PC-9 (cell line): ENCODE results near the gene C5orf52. TPM values are rescaled to one million over a fixed set of nuclear protein-coding genes. Genes with fewer than 3 reads are reported as not detected.
"Not testable (repeated sequence)": the region's sequence is repeated elsewhere in the genome, so short reads cannot be mapped to it uniquely, and the experiment has no call there.

Experiments
- BruUV-seq: library from RNA; stranded (reverse); fragments of 400-500 nt; replicated peaks from 2 replicates; lab custom pipeline; 2021; lab: Mats Ljungman, UMichigan
- CTCF ChIA-PET: fragments of 300-600 bp; sonication (Branson Sonifier 250); formaldehyde crosslinking; loops from one replicate; lab custom pipeline; 2022; ENCODE audit warnings: antibody characterized with exemption; lab: Charles Lee
- POLR2A ChIA-PET: fragments of 300-600 bp; sonication (Branson Sonifier 250); formaldehyde crosslinking; loops from one replicate; lab custom pipeline; 2022; ENCODE audit warnings: antibody characterized with exemption; ENCODE audit not compliant: unreplicated experiment; lab: Charles Lee
- DNase-seq, 2 experiments: peaks; one replicate each; pipeline versions ENCODE4 v3.0.0 to v3.0.0-alpha.2; 2015 to 2022; ENCODE audit warnings: mixed read lengths in 1 of 2
- H2AFZ ChIP-seq: fragments of 200-600 bp; sonication (generic); 2 replicates; pipeline ENCODE4 v1.8.1; 2017; ENCODE audit warnings: antibody characterized with exemption
- H3F3A ChIP-seq: fragments of 200-600 bp; sonication (generic); 2 replicates; pipeline ENCODE4 v1.8.1; 2017; ENCODE audit warnings: antibody characterized with exemption, mild to moderate bottlenecking, low read depth; ENCODE audit not compliant: insufficient read depth
- H3K27ac ChIP-seq: fragments of 200-600 bp; sonication (generic); 2 replicates; pipeline ENCODE4 v1.6.1; 2016; ENCODE audit warnings: mixed run types
- H3K27me3 ChIP-seq: fragments of 200-600 bp; sonication (generic); 2 replicates; pipeline ENCODE4 v1.6.1; 2016; ENCODE audit warnings: low read depth, mixed run types; ENCODE audit not compliant: insufficient read depth
- H3K36me3 ChIP-seq: fragments of 200-600 bp; sonication (generic); 2 replicates; pipeline ENCODE4 v1.6.1; 2016; ENCODE audit warnings: low read depth, mixed run types
- H3K4me1 ChIP-seq: fragments of 200-600 bp; sonication (generic); replicated peaks from 2 replicates; pipeline ENCODE4 v1.6.1; 2016; ENCODE audit warnings: mixed run types; ENCODE audit not compliant: insufficient read depth
- H3K4me2 ChIP-seq: fragments of 200-600 bp; sonication (generic); 2 replicates; pipeline ENCODE4 v1.6.1; 2017; ENCODE audit warnings: mixed run types
- H3K4me3 ChIP-seq: fragments of 200-600 bp; sonication (generic); 2 replicates; pipeline ENCODE4 v1.6.1; 2016; ENCODE audit warnings: mixed run types
- H3K79me2 ChIP-seq: fragments of 200-600 bp; sonication (generic); 2 replicates; pipeline ENCODE4 v1.6.1; 2017; ENCODE audit warnings: low read depth, mixed run types
- H3K9me2 ChIP-seq: fragments of 200-600 bp; sonication (generic); 2 replicates; pipeline ENCODE4 v1.8.1; 2017; ENCODE audit warnings: mild to moderate bottlenecking; ENCODE audit not compliant: insufficient read depth
- H3K9me3 ChIP-seq: fragments of 200-600 bp; sonication (generic); 2 replicates; pipeline ENCODE4 v1.8.1; 2016; ENCODE audit warnings: low read depth; ENCODE audit not compliant: insufficient read depth
- H4K20me1 ChIP-seq: fragments of 200-600 bp; sonication (generic); 2 replicates; pipeline ENCODE4 v1.8.1; 2017; ENCODE audit not compliant: insufficient read depth
- EZH2 ChIP-seq: fragments of 200-600 bp; sonication (generic); IDR thresholded peaks from 2 replicates; pipeline ENCODE4 v1.8.0; 2017; ENCODE audit warnings: antibody characterized with exemption, low read depth
- intact Hi-C: fragments of 100-400 bp; cut with micrococcal nuclease; formaldehyde crosslinking; loops from one replicate; pipeline ENCODE4 v1.10.0; 2022; ENCODE audit not compliant: unreplicated experiment
- total RNA-seq: library from RNA; stranded (reverse); gene quantifications from 2 replicates; pipeline ENCODE4 v1.2.3, GENCODE V29; 2021
- TF ChIP-seq, protein P1 (sequence below): fragments of 200-600 bp; sonication (generic); conservative IDR thresholded peaks from 2 replicates; pipeline ENCODE4 v1.6.1; 2017; ENCODE audit warnings: mixed run types, antibody characterized with exemption, mild to moderate bottlenecking, moderate library complexity

Gene C5orf52
- total RNA-seq, 1 experiment from 2014 or later, result not detected

DNA sequence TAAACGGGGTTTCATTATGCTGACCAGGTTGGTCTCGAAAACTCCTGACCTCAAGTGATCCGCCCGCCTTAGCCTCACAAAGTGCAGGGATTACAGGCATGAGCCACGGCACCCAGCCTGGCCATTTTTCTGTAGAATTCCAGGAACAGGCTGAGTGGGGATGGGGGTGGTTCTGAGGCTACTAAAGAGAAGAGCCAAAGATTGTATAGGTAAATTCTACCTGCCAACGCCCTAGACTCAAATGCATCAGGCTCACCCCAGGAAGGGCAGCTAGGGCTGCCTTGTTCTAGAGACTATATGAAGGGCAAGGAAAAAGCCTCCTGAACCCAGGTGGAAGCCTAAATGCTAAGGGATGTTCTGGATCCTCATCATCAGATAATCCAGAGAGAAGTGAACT lies 1.6 kb upstream of the C5orf52 start:
- no peak overlapping the region for H3K27ac ChIP-seq
- ChIA-PET POLR2A (no interaction called here), CTCF (no interaction called here)
- BruUV-seq, result no TSS peak
- intact Hi-C loops, result loop anchor here (1.0 to 10.0 kb wide), 4 partner anchors 49 to 155 kb away; partner anchors contain the start of gene LSM11
- DNase-seq, result no peak
- peaks cover 5% of the 10 kb centered on the region; the same call in 1 of the 2 replicates for H3F3A ChIP-seq
- no peaks in the 10 kb centered on the region for H3K27me3 ChIP-seq
- H3K9me3 ChIP-seq, result no peaks in the 10 kb centered on the region
- H3K4me1 ChIP-seq, result peaks cover 5% of the 10 kb centered on the region
- TF ChIP-seq, protein P1, sequence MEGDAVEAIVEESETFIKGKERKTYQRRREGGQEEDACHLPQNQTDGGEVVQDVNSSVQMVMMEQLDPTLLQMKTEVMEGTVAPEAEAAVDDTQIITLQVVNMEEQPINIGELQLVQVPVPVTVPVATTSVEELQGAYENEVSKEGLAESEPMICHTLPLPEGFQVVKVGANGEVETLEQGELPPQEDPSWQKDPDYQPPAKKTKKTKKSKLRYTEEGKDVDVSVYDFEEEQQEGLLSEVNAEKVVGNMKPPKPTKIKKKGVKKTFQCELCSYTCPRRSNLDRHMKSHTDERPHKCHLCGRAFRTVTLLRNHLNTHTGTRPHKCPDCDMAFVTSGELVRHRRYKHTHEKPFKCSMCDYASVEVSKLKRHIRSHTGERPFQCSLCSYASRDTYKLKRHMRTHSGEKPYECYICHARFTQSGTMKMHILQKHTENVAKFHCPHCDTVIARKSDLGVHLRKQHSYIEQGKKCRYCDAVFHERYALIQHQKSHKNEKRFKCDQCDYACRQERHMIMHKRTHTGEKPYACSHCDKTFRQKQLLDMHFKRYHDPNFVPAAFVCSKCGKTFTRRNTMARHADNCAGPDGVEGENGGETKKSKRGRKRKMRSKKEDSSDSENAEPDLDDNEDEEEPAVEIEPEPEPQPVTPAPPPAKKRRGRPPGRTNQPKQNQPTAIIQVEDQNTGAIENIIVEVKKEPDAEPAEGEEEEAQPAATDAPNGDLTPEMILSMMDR, result no peak
- TF ChIP-seq EZH2, result no peak
- H3K79me2 ChIP-seq, result no peaks in the 10 kb centered on the region
- no peaks in the 10 kb centered on the region for H4K20me1 ChIP-seq
- no peak overlapping the region for H2AFZ ChIP-seq
- H3K9me2 ChIP-seq, result no peaks in the 10 kb centered on the region
- H3K4me2 ChIP-seq, result no peak overlapping the region
- no peak overlapping the region for H3K4me3 ChIP-seq
- no peaks in the 10 kb centered on the region for H3K36me3 ChIP-seq

DNA sequence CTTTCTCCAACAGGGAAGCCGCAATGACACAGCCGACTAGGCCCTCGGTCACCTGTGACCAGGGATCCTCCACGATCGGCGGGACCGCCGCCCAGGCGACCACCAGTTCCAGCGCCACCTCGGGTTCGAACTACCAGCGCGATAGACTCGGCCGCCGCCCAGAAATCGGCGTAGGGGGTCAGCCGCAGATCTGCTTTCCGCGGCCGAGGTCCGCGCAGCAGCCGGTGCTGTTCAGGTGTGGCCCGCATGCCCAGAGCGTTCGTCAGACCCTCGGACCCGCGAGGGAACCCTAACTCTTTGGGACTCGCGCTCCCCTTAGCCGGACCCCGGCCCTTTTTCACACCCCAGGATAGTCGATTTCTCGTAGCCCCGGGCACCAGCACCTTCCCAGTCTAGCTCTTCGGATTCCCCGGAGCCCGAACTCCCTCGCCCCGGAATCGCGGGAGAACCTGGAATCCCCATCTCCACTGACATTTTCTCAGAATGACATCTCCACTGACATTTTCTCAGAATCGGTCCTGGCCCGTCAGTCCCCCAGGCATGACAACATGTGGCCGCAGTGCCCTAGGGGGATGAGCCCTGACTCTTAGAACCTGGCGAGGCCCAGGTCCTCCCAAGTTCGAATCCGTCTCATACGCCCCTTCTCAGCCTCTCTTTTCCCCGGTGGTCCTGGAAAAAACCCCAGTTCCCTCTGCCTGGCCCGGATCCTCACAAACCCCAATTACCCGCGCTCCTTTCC lies 428 bp downstream of the C5orf52 start:
- POLR2A ChIA-PET, result no interaction called here
- no TSS peak for BruUV-seq

DNA sequence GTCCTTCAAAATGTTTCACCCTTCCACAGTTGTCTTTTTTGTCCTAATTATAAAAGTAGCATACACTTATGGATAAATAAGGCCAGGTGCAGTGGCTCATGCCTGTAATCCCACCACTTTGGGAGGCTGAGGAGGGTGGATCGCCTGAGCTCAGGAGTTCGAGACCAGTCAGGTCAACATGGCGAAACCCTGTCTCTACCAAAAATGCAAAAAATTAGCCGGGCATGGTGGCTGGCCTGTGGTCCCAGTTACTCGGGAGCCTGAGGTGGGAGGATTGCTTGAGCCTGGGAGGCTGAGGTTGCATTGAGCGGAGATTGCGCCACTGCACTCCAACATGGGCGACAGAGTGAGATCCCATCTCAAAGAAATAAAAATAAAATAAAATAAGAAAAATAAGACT lies 1.6 kb downstream of the C5orf52 start:
- H3K36me3 ChIP-seq, result no peaks in the 10 kb centered on the region
- DNase-seq, result no peak
- no peak overlapping the region for H3K4me3 ChIP-seq
- ChIA-PET CTCF (no interaction called here), POLR2A (no interaction called here)
- no peak overlapping the region for H3K27ac ChIP-seq
- no peaks in the 10 kb centered on the region for H3K9me2 ChIP-seq
- H4K20me1 ChIP-seq, result no peaks in the 10 kb centered on the region
- H3K4me1 ChIP-seq, result no peaks in the 10 kb centered on the region
- H3K9me3 ChIP-seq, result no peaks in the 10 kb centered on the region
- H2AFZ ChIP-seq, result no peak overlapping the region
- intact Hi-C loops, result no loop called here
- no peaks in the 10 kb centered on the region for H3F3A ChIP-seq
- no peak overlapping the region for H3K4me2 ChIP-seq
- TF ChIP-seq, protein P1, result no peak
- no peak for TF ChIP-seq EZH2
- no peaks in the 10 kb centered on the region for H3K79me2 ChIP-seq
- H3K27me3 ChIP-seq, result no peaks in the 10 kb centered on the region
- no TSS peak for BruUV-seq

More for the DNA sequence above, 428 bp downstream of the C5orf52 start:
- CTCF ChIA-PET, result no interaction called here
- H3K4me2 ChIP-seq, result no peak overlapping the region
- H3K9me2 ChIP-seq, result no peaks in the 10 kb centered on the region
- DNase-seq, result no peak
- intact Hi-C loops, result no loop called here
- H2AFZ ChIP-seq, result no peak overlapping the region
- no peak overlapping the region for H3K27ac ChIP-seq
- H3K9me3 ChIP-seq, result no peaks in the 10 kb centered on the region
- no peak overlapping the region for H3K4me3 ChIP-seq
- H3K36me3 ChIP-seq, result no peaks in the 10 kb centered on the region
- no peaks in the 10 kb centered on the region for H3K4me1 ChIP-seq
- TF ChIP-seq, protein P1, result no peak
- TF ChIP-seq EZH2, result no peak
- no peaks in the 10 kb centered on the region for H3F3A ChIP-seq
- no peaks in the 10 kb centered on the region for H3K79me2 ChIP-seq
- no peaks in the 10 kb centered on the region for H4K20me1 ChIP-seq
- H3K27me3 ChIP-seq, result no peaks in the 10 kb centered on the region

DNA sequence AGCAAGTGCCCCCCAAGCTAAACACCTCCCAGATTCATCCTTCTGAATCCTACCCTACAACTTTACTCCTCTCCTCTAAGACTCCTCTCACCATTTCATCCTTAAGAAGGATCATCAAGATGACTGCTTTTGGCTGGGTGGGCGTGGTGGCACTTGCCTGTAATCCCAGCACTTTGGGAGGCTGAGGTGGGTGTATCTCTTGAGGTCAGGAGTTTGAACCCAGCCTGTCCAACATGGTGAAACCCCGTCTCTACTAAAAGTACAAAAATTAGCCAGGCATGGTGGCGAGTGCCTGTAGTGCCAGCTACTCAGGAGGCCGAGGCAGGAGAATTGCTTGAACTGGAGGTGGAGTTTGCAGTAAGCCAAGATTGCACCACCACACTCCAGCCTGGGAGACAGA lies 3.0 kb downstream of the C5orf52 start:
- H3K36me3 ChIP-seq, H3K4me3 ChIP-seq, H3K4me1 ChIP-seq, H3K79me2 ChIP-seq, H3K27ac ChIP-seq, CTCF ChIA-PET, BruUV-seq, H2AFZ ChIP-seq, H3K27me3 ChIP-seq, H3F3A ChIP-seq, intact Hi-C loops, H3K4me2 ChIP-seq, POLR2A ChIA-PET, H4K20me1 ChIP-seq, H3K9me2 ChIP-seq, H3K9me3 ChIP-seq, DNase-seq: not testable (repeated sequence)
